Choroid plexus epithelial cell (primary cell): Measurements from ENCODE around the gene PANK4.

Experiments
- DNase-seq: peaks from one replicate; pipeline ENCODE4 v3.0.0-alpha.2; 2010; ENCODE audit warnings: low read depth
- H3K4me3 ChIP-seq: 2 replicates; pipeline ENCODE4 v1.5.1; 2011; ENCODE audit warnings: low read depth, mild to moderate bottlenecking, control low read depth, low read length, moderate library complexity
- TF ChIP-seq, protein P1 (sequence below): conservative IDR thresholded peaks from 2 replicates; pipeline ENCODE4 v1.5.1; 2011; ENCODE audit warnings: low read depth, mild to moderate bottlenecking, control low read depth, inconsistent platforms, low read length, moderate library complexity

Gene PANK4

DNA sequence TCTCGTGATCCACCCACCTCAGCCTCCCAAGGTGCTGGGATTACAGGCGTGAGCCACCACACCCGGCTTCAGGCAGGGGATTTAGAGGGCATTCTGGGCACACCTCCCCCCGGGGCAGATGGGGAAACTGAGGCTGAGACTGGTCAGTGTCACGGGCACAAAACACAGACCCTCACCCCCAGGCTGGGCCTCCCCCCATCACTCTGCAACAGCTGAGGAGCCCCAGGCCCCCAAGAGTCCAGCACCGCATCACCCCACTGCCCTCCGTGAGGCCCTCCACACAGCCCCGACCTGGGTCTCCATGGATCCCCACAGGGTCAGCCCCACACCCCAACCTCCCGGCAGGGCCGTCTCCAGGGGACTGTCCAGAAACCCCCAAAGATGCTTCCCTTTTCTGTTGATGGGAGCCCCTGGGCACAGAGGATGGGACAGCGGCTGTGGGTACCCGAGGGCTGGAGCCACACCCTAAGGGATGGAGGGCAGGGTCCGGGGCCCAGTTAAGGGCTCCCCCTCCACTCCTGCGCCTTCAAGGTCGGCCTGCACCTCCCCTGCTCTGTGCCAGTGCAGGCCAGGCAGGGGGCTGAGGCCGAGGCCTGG, 40.8 kb upstream of the PANK4 start:
- TF ChIP-seq, protein P1, sequence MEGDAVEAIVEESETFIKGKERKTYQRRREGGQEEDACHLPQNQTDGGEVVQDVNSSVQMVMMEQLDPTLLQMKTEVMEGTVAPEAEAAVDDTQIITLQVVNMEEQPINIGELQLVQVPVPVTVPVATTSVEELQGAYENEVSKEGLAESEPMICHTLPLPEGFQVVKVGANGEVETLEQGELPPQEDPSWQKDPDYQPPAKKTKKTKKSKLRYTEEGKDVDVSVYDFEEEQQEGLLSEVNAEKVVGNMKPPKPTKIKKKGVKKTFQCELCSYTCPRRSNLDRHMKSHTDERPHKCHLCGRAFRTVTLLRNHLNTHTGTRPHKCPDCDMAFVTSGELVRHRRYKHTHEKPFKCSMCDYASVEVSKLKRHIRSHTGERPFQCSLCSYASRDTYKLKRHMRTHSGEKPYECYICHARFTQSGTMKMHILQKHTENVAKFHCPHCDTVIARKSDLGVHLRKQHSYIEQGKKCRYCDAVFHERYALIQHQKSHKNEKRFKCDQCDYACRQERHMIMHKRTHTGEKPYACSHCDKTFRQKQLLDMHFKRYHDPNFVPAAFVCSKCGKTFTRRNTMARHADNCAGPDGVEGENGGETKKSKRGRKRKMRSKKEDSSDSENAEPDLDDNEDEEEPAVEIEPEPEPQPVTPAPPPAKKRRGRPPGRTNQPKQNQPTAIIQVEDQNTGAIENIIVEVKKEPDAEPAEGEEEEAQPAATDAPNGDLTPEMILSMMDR, result no peak
- H3K4me3 ChIP-seq, result no peak overlapping the region
- no peak for DNase-seq

DNA sequence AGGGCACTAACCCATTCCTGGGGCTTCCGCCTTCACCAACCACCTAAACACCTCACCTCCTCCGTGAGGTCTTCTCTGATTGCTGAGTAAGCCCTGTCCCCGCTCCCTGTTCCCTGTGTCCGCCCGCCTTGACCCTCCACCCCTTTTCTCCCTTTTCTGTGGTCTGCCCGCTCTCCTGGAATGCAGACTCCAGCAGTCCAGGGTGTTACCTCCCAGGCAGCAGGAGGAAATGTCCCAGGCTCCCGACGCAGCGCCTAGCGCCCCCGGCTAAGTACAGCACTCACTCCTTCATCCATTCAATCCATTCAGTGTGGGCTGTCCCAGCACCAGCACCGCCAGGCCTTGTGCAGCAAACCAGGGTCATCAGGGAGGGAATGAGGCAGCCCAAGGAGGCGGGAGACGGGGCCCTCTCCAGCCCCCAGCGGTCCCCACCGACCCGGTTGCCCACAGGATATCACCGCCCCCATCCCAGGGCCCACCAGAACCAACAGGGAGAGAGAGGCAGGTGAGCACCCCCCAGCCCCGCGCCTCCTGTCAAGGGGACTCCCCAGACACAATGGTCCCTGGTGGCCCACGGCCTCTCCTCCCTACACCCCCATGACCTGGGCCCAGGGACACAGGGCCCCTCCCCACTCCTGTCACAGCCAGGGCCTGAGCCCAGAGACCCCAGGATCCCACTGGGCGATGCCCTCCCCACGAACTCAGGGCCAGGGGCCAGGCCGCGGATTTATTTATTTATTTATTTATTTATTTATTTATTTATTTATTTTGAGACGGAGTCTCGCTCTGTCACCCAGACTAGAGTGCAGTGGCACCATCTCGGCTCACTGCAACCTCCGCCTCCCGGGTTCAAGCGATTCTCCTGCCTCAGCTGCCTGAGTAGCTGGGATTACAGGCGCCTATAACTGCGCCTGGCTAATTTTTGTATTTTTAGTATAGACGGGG, 40.0 kb upstream of the PANK4 start:
- no peak overlapping the region for H3K4me3 ChIP-seq
- TF ChIP-seq, protein P1, result no peak
- DNase-seq, result no peak

DNA sequence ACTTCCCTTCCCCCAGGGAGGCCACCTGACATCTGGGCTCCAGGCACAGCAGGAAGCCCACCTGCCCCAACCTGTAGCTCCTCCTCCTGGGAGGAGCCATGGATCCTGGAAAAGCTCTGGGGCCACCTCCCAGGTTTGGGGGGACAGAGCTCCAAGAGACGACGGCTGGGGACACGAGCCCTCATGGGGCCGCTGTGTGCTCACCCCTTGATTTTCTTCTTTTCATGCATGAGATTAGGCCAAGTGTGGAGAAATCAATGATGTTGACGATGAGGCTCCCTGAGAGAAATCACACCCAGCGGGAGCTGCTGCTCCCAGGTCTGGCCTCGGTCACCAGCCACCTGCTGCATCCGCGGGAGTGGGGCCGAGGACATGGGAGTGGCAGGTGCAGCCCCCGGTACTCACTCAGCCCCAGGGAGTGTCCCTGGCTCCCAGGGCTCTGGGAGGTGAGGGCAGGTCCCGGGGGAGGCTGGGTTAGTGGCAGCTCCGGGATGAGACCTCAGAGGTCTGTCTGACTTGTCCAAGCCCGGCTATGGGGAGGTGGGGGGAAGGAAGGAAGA, 38.5 kb upstream of the PANK4 start:
- TF ChIP-seq, protein P1, result no peak
- no peak for DNase-seq
- no peak overlapping the region for H3K4me3 ChIP-seq

DNA sequence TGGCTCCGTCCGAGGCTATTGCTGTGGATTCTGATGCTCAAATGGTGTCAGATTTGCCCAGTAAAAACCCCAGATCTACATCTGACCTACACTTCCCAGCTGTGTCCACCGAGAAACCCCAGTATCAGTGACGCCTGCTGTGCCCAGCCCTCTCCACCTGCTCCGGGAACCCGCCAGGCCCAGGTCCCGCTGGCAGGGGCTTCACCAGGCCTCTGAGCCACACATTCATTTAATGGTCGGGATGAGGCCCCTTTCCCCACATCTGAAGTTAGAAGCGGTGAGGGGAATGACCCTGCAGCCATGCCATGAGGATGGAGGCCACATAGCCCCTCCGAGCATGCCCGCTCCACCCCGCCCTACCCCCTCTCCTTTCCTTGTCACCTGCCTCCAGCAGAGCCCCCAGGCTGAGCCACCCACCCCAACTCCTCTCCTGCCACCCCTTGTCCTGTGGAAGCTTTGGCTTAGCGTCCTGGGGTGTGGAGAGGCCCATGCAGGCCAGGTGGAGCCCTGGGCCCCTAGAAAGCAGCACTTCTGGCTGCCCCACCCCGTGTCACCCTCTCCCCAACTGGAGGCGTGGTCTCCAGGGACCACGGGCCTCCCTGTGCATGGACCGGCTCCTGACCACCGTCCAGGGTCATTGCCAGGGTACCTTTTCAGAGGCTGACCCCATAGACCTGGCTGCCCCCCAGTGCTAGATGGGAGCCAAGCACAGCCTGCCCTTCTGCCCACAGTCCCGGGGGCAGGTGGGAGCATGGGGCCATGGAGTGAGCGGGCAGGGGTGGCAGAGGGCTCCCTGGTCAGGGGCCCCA, 37.8 kb upstream of the PANK4 start:
- TF ChIP-seq, protein P1, result no peak
- DNase-seq, result no peak
- no peak overlapping the region for H3K4me3 ChIP-seq

DNA sequence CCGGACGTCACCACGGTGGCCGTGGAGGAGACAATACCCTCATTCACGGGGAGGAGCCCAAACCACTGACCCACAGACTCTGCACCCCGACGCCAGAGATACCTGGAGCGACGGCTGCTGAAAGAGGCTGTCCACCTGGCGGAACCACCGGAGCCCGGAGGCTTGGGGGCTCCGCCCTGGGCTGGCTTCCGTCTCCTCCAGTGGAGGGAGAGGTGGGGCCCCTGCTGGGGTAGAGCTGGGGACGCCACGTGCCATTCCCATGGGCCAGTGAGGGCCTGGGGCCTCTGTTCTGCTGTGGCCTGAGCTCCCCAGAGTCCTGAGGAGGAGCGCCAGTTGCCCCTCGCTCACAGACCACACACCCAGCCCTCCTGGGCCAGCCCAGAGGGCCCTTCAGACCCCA, 36.8 kb upstream of the PANK4 start:
- H3K4me3 ChIP-seq, result no peak overlapping the region
- no peak for DNase-seq
- TF ChIP-seq, protein P1, result no peak

DNA sequence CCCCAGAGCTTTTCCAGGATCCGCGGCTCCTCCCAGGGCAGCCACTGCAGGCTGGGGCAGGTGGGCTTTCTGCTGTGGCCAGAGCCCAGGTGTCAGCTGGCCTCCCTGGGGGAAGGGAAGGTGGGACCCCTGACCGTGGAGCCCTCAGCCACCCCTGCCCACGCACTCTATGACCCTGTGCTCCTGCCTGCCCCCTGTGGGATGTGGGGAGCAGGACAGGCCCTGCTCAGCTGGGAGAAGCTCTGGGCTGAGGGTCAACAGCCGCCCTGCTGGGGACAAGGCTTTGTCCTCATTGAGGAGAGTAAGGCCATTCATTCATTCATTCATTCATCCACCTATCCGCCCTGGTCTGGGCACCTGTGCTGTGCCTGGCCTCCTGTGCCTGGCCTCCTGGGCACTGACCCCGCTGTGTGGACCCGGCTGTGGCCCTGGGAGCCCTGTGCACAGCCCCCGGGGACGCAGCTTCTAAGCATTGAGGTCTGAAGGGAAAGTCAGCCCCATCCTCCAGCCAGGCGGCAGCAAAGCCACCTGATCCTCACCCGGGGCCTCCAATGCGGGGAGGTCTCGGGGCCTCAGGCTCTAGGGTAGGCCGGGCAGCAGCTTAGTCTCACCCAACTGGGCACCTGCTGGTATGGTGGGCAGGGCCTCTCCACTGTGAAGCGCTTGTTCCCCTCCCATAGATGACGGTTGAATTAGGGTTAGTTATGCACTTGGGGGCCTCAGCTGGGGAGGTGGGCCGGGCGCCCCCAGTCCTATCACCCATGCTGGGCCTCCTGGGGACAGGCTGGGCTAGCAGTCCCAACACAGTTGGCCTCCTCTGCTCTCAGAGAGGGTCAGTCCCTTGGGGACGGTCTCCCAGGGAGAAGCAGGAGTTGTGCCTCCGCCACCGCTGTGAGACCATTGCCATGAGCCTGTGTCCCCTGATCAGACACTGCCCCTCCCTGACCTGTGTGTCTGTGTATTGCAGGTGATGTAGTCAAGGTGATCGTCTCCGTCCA, 35.8 kb upstream of the PANK4 start:
- H3K4me3 ChIP-seq, result no peak overlapping the region
- DNase-seq, result no peak
- TF ChIP-seq, protein P1, result peak; percentile 51
